GM21367 (cell line): ENCODE data around the gene CNPY4.
"Not testable (repeated sequence)": the region's sequence is repeated elsewhere in the genome, so short reads cannot be mapped to it uniquely, and the experiment has no call there.

Experiments used
- ATAC-seq: cut with Tn5 transposase; IDR thresholded peaks from one replicate; pipeline ENCODE4 v1.9.1; 2021; ENCODE audit not compliant: unreplicated experiment

Gene CNPY4

DNA sequence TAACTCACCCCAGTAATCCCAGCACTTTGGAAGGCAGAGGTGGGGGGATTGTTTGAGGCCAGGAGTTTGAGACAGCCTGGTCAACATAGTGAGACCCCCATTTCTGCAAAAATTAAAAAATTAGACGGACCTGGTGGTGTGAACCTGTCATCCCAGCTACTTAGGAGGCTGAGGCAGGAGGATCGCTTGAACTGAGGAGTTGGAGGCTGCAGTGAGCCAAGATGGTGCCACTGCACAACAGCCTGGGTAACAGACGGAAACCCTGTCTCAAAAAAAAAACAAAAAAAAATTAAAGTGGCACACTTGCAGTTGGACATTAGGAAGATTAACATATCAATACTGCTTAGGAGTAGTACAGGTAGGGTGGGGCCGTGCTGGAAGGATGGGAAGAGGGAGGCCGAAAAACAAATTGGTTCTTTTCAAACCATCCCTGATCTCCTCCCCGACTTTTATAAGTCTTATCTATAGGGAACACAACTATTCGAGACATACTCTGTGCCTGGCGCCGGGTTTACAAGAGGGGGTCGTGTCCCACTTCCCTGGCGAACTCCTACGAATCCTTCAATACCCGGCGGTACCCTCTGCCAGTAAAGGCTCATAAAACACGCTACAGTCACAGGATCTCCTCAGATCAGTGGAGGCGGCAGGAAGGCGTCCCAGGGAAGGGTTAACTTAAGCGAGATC, 904 bp upstream of the CNPY4 start:
- ATAC-seq, result no peak

DNA sequence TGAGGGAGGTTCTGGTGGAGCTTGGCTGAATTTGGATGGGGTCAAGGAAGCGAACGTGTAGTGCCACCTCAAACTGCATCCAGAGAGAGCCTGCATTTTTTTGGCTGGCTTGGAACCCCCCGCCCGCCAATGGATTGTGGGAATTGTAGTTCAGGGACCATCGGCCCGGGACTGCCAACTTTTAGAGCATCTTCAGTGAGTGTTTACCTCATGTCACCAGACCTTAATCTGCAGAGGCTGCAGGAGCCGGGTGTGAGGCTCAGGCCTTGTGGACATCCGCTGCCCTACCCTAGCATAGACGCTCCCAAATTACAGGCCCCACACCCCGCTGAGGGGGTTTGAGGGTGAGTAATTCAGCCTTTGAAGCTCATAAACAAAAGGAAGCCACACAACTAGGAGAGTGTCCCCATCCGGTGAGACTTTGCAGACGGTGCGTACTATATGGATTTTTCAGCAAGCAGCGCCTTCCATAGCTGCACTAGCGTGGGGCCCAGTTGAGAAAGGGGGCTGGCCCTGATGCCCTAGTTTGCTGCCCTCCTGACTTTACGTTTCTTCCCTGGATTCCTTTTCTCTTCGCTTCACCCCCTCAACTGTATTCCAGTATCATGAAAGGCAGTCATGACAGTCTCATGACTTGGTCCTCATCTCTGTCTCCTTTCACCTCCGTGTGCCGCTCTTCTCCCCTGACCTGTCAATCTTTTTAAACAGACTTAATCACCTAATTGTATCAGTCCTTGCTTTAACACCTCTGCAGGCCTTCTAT, 717 bp downstream of the CNPY4 start:
- peak; percentile 19 for ATAC-seq

DNA sequence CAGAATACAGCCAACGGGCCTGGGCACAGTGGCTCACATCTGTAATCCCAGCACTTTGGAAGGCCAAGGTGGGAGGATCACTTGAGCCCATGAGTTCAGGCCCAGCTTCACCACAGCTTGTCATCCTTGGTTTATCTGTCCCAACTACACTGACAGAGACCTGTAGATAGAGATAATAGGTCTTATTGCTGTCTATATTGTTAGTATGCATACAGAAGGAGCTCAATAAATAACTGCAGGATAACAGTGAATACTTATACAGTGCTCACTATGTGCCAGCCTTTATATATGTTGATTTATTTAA, 1.3 kb downstream of the CNPY4 start:
- ATAC-seq, result no peak

- ATAC-seq, result no peak
Measured at GRCh38 chr7:100122067-100122466, 2.6 kb downstream of the CNPY4 start.

DNA sequence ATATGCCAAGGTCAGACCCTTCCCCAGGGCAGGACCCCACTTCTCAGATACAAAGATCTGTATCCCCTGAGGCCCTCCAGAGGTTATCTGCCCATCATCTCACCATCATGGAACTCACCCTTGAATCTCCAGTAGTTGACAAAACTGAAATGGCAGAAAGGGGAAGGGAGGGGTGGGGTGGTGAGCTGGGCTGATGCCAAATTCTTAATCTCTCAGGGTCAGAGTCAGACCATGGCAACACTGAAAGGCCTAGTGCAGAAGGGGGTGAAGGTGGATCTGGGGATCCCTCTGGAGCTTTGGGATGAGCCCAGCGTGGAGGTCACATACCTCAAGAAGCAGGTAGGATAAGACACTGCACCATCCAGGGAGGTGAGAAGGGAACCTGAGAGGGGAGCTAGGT, 3.1 kb downstream of the CNPY4 start:
- no peak for ATAC-seq

DNA sequence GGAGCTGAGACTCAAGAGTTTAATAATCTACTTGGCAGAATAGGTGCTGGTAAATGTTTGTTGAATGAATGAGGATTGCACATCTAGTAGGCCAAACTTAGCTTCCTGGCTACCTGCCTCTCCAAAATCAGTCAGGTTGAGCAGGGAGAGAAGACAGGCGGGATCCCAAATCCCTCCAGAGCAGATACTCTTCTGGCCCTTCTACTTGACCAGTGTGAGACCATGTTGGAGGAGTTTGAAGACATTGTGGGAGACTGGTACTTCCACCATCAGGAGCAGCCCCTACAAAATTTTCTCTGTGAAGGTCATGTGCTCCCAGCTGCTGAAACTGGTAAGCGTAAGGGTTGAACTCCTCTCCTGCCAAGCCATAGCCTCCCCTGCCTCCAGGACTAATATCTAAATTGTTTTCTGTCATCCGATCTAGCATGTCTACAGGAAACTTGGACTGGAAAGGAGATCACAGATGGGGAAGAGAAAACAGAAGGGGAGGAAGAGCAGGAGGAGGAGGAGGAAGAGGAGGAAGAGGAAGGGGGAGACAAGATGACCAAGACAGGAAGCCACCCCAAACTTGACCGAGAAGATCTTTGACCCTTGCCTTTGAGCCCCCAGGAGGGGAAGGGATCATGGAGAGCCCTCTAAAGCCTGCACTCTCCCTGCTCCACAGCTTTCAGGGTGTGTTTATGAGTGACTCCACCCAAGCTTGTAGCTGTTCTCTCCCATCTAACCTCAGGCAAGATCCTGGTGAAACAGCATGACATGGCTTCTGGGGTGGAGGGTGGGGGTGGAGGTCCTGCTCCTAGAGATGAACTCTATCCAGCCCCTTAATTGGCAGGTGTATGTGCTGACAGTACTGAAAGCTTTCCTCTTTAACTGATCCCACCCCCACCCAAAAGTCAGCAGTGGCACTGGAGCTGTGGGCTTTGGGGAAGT, 5.1 kb downstream of the CNPY4 start:
- ATAC-seq, result no peak

DNA sequence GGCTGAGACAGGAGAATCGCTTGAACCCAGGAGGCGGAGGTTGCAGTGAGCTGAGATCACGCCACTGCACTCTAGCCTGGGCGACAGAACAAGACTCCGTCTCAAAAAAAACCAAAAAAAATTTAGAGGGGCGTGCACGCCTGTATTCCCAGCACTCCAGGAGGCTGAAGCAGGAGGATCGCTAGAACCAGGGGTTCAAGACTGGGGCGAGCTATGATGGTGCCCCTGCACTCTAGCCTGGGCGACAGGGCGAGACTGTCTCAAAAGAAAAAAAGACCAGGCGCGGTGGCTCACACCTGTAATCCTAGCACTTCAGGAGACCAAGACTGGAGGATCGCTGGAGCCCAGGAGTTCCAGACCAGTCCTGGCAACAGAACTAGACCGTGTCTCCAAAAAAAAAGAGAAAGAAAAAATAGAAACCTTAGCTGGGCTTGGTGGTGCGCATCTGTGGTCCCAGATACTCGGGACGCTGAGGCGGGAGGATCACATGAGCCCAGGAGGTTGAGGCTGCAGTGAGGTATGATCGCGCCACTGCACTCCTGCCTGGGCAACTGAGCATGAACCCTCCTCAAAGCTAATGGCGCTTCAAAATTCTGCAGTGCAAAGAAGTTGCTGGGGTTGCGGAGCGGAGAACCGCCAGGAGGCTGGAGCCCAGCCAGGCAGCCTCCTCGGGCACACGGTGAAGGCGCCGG, 7.0 kb downstream of the CNPY4 start:
- peak; percentile 37 for ATAC-seq

GRCh38 chr7:100126931-100127865, 7.8 kb downstream of the CNPY4 start, which contains the start of gene MBLAC1:
Gene MBLAC1 (plus strand): TSS chr7:100126967. CDS start chr7:100127396, 429 bp downstream.
- peak; percentile 48 for ATAC-seq

DNA sequence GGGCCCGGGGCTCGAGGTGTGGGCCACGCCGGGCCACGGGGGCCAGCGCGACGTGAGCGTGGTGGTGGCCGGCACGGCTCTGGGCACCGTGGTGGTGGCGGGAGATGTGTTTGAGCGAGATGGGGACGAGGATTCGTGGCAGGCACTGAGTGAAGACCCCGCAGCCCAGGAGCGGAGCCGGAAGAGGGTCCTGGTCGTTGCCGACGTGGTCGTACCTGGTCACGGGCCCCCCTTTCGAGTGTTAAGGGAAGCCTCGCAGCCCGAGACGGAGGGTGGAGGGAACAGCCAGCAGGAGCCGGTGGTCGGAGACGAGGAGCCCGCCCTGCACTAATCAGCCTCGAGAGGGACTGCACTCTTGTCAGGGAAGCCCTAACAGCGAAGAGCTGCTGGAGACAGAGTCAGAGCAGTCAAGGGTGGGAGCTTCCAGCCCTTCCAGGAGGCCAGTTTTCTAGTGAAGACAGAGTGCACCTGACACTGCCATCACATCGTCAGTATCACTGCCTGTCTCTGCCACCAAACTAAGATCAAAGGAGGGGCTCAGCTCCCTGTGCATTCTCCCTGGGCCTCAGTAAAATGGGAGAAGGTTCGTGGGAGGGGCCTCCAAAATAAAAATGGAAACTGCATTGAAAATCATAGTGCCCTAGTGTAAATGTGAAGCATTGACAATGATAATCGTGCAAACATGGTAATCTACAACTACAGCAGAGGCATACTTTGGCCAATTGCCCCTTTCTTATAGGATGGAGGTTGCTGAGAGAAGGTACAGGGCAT, 8.6 kb downstream of the CNPY4 start:
- no peak for ATAC-seq

GRCh38 chr7:100128637-100128963, 9.2 kb downstream of the CNPY4 start:
- no peak for ATAC-seq

GRCh38 chr7:100130220-100130607, 10.8 kb downstream of the CNPY4 start:
- not testable (repeated sequence) for ATAC-seq

DNA sequence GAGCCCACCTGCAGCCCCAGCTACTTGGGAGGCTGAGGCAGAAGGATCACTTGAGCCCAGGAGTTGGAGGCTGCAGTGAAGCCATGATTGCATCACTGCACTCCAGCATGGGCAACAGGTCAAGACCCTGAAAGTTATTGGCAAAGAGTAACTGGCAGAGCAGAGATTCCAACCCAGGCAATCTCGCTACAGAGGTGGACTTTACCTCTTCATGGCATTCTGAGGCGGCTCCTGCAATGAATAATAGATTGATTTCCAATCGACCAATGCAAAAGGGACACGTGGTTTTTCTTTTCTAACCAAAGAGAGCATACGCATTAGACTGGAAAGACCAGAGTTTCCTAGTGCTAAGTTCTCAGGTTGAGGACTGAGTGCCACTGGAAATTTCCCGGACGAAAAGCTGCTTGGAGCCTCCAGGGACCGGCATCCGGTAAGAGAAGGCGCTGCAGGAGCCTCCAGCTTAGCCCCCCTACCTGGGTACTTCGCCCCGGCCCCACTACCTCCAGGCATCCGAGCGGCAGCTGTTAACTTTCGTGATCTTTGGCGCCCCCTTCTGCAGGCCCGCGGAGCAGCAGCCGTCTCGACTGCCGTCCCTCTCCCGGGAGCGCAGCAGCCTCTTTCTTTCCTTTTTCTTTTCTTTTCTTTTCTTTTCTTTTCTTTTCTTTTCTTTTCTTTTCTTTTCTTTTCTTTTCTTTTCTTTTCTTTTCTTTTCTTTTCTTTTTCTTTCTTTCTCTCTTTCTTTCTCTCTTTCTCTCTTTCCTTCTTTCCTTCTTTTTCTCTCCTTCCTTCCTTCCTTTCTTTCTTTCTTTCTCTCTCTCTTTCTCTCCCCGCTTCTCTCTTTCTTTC, 11.4 kb downstream of the CNPY4 start:
- no peak for ATAC-seq

- ATAC-seq, result no peak
Measured at GRCh38 chr7:100132126-100132525, 12.7 kb downstream of the CNPY4 start.

- no peak for ATAC-seq
Measured at GRCh38 chr7:100132697-100133151, 13.3 kb downstream of the CNPY4 start.

DNA sequence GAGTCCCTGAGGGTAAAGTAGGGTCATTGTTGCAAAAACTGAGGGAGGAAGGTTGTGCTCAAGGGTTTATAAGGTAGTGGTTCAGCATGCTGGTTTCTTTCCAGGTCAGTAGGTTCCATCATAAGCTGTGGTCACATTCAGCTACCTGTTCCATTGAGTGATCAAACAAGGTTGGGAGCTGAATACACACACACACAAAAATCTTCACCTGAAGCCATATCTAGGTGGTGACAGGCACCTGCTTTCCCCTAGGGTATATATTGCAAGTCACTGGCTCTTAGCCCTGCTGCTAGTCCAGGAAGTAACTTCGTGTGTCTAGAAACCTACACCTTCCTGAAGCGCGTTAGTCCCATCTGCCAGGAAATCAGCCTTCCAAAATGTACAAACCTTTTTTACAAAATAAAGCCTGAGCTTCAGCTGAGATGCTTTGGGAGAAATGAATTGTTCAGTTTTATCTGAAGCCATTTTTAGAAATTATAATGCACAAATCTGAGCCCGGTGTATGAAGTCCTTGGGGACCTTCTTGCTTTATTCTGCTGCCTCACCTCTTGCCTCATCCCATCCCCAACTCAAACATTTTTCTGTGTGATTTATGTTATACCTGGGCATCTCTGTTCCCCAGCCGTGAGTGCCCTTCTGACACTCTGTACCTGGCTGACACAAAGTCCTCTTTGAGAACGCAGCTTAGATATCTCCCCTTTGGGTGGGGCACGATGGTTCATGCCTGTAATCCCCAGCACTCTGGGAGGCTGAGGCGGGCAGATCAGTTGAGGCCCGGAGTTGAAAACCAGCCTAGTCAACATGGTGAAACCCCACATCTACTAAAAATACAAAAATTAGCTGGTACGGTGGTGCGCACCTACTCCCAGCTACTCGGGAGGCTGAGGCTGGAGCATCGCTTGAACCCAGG, 18.7 kb downstream of the CNPY4 start:
- ATAC-seq, result no peak

DNA sequence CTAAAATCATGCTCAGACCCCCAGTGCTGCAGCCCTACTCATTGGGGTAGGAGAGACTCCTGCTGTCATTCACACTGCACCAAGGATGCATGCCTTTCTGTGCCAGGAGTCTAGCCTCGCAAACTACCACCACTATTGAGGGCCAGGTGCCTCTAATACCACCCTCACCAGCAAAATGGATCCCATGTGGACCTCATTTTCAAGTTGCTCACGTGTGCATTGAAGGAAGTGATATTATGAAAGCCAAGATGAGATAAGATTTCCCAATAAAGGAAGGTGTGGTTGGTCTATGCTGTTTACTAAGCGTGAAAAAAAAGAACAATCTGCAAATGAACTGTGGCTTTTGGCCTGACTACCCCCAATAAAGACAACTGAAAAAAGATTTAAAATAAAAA, 22.1 kb downstream of the CNPY4 start:
- no peak for ATAC-seq

- no peak for ATAC-seq
Measured at GRCh38 chr7:100142461-100142860, 23.0 kb downstream of the CNPY4 start.
